Spleen (tissue), 11 donors: Measurements from ENCODE around the gene TTLL11. TPM values are rescaled to one million over a fixed set of nuclear protein-coding genes. Genes with fewer than 3 reads are reported as not detected.

Experiments used
- DNase-seq: peaks from one replicate; pipeline ENCODE4 v3.0.0-alpha.2; 2020
- H3K27ac ChIP-seq, 8 donors: fragments of 200-600 bp; sonication (generic) in 7 of 8; 1 replicate in 4 of 8; 2 replicates in 4 of 8; pipeline versions ENCODE4 v1.5.0 to v1.8.0; 2016 to 2021; ENCODE audit warnings: inconsistent platforms in 4 of 8, mild to moderate bottlenecking in 4 of 8, moderate library complexity in 1 of 8
- H3K27me3 ChIP-seq, 7 donors: fragments of 200-600 bp; sonication (generic) in 6 of 7; replicated peaks in 1 of 7; 1 replicate in 4 of 7; 2 replicates in 3 of 7; pipeline versions ENCODE4 v1.5.0 to v1.8.0; 2016 to 2021; ENCODE audit warnings: inconsistent platforms in 3 of 7, mild to moderate bottlenecking in 1 of 7
- H3K36me3 ChIP-seq, 6 donors: fragments of 200-600 bp; sonication (generic) in 5 of 6; 1 replicate in 4 of 6; 2 replicates in 2 of 6; pipeline versions ENCODE4 v1.5.0 to v1.8.0; 2016 to 2021; ENCODE audit warnings: inconsistent platforms in 2 of 6
- H3K4me1 ChIP-seq, 6 donors: fragments of 200-600 bp; sonication (generic) in 5 of 6; 1 replicate in 3 of 6; 2 replicates in 3 of 6; pipeline versions ENCODE4 v1.5.0 to v1.8.0; 2016 to 2021; ENCODE audit warnings: inconsistent platforms in 3 of 6
- H3K4me3 ChIP-seq, 8 donors: fragments of 200-600 bp; sonication (generic) in 7 of 8; 1 replicate in 4 of 8; 2 replicates in 4 of 8; pipeline versions ENCODE4 v1.5.0 to v1.8.0; 2016 to 2021; ENCODE audit warnings: inconsistent platforms in 4 of 8, mild to moderate bottlenecking in 4 of 8, moderate library complexity in 2 of 8
- H3K9me3 ChIP-seq, 8 donors: fragments of 200-600 bp; sonication (generic) in 7 of 8; 1 replicate in 4 of 8; 2 replicates in 4 of 8; pipeline versions ENCODE4 v1.5.0 to v1.8.0; 2016 to 2021; ENCODE audit warnings: inconsistent platforms in 4 of 8
- CTCF ChIP-seq, 11 experiments: fragments of 200-600 bp in 7 of 11; fragments of 450-650 bp in 4 of 11; sonication (generic) in 4 of 11; IDR thresholded peaks in 8 of 11; conservative IDR thresholded peaks in 3 of 11; 1 replicate in 7 of 11; 2 replicates in 4 of 11; pipeline versions ENCODE4 v1.4.0 to v1.8.0; 2016 to 2021; ENCODE audit warnings: antibody characterized with exemption in 11 of 11, inconsistent platforms in 4 of 11, mild to moderate bottlenecking in 1 of 11
- POLR2A ChIP-seq, 3 donors: fragments of 450-650 bp; IDR thresholded peaks; one replicate each; pipeline ENCODE4 v1.5.1; 2017; ENCODE audit warnings: antibody characterized with exemption in 3 of 3, mild to moderate bottlenecking in 1 of 3
- POLR2AphosphoS5 ChIP-seq, 3 donors: sonication (generic); formaldehyde crosslinking; IDR thresholded peaks; one replicate each; pipeline ENCODE4 v1.5.1; 2017; ENCODE audit warnings: antibody characterized with exemption in 3 of 3
- WGBS, 5 donors: extraction: QIAGEN DNeasy Blood & Tissue Kit in 3 of 5; methylation state at CpG; one replicate each; pipeline versions ENCODE4 v1.1.5 to v1.1.7; 2013 to 2018; 5-methylcytosine and 5-hydroxymethylcytosine counted together
- intact Hi-C: fragments of 100-400 bp; cut with DNase I; formaldehyde crosslinking; loops from one replicate; pipeline ENCODE4 v1.15.0; 2023; ENCODE audit warnings: low total_unique reads
- polyA plus RNA-seq, 3 donors: library from polyadenylated mRNA; stranded (reverse); fragments of 200-250 nt; gene quantifications; one replicate each; pipeline ENCODE4 v1.2.1, GENCODE V29; 2013
- total RNA-seq, 7 donors: library from RNA; depleted of rRNA in 3 of 7; stranded (reverse); fragments of >200 nt in 3 of 7; fragmentation: NEBNext Ultra II Directional in 4 of 7; extraction: Animal tissue kit (Norgen Biotek cat#: 25700) in 4 of 7; gene quantifications; one replicate each; pipeline versions ENCODE4 v1.1.0 to v1.2.1, GENCODE V29; 2016 to 2021
- donor health status: healthy with polysubstance abuse.
- donor health status: DM: no; HTN: no; CAD: no; lungs with moderate emphysema.
- donor health status: DM: no; HTN: no; CAD: no.
- donor health status: Bipolar disorder and iron deficiency.
- donor health status: healthy.
- donor health status: DM: no; HTN: no; CAD: no.
- donor health status: DM: yes; HTN: yes; CAD: no.

The TTLL11 gene
- total and polyA plus RNA-seq, 10 donors: 1.6 to 12.8 (median 7.3) TPM

DNA sequence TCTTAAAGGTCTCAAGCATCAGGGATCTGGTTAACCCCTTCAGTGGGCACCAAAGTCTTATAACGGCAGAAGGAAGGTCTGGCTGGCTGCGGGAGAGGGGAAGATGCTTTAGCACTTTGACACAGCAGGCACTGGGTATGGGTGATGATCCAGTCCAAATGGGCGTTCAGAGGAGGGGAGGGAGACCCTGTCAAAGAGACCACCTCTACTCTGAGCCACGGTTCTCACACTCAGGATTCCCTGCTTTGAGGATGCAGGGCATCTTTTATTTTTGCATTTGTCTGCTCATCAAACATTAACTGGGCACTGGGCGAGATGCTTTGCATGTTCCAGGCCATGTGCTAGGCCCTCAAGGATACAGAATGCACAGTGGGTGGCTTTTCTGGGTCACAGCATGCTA lies 237.6 kb downstream of the TTLL11 start:
- H3K36me3 ChIP-seq: no peaks in the 10 kb centered on the region
- intact Hi-C loops: no loop called here
- no peak for DNase-seq
- no peak for TF ChIP-seq CTCF (IDR thresholded peaks at IDR 0.05 in 8 of 11, conservative IDR thresholded peaks at IDR 0.05 in 3 of 11)
- TF ChIP-seq POLR2A (IDR thresholded peaks at IDR 0.05): no peak
- TF ChIP-seq POLR2AphosphoS5 (IDR thresholded peaks at IDR 0.05): no peak
- H3K4me1 ChIP-seq: peaks cover 0 to 27% (median 9%) of the 10 kb centered on the region in 6 donors
- WGBS, 5 donors: 80 to 92% (median 89%) methylated on average over 5 of the region's 5 CpGs
- no peaks in the 10 kb centered on the region for H3K27me3 ChIP-seq
- H3K27ac ChIP-seq: no peak overlapping the region
- H3K4me3 ChIP-seq: no peak overlapping the region
- H3K9me3 ChIP-seq: no peaks in the 10 kb centered on the region

DNA sequence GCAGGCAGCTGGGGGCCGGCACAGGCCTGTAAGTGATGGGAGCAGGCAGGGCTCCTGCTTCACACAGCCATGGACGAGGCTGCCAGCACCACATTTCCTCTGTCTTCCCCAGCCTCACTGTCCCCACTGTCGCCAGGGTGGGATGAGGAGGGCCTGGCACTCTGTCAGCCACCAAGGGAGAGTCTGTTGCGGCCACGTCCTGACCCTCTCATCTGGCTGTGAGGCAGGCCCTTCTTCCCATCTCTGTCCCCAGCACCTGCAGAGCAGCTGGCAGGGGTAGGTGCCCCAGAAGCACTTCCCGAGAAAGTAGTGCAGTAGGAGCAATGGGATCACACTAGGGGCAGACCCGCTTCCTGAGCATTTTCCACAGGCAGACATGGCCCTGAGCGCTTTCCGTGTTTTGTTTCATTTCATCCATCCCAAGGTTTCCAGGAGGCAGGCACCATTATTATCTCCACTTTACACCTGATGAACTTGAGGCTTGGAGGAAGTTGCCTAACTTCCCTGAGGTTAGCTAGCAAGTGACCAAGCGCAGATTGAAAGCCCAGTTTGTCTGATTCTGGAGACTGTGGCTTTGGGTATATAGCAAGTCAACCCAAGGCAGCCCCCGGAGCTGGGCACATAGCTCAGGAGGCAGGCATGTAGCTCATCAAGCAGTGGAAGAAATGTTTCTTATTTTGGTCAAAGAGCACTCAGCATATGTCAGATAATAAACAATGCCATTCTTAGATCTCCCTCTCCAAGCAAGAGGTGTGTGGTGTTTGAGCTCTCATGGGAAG lies 239.3 kb downstream of the TTLL11 start:
- Histone ChIP-seq H3K9me3 (peaks cover 0 to 10% (median 7%) of the 10 kb centered on the region in 8 donors), H3K27me3 (no peaks in the 10 kb centered on the region), H3K4me1 (peaks cover 0 to 27% (median 4%) of the 10 kb centered on the region in 6 donors), H3K27ac (peak overlapping the region in 7 of 8 donors; percentile 2 to 75 (median 65)), H3K36me3 (no peaks in the 10 kb centered on the region), H3K4me3 (no peak overlapping the region)
- intact Hi-C loops: no loop called here
- DNase-seq: no peak
- WGBS, 5 donors: 70 to 84% (median 76%) methylated on average over 10 to 11 of the region's 11 CpGs
- TF ChIP-seq POLR2AphosphoS5 (IDR thresholded peaks at IDR 0.05) (peak; percentile 8 to 69 (median 54)), POLR2A (IDR thresholded peaks at IDR 0.05) (no peak)

- no peak for DNase-seq
- H3K4me3 ChIP-seq: no peak overlapping the region
- intact Hi-C loops: no loop called here
- H3K9me3 ChIP-seq: peaks cover 0 to 19% (median 14%) of the 10 kb centered on the region in 8 donors
- no peaks in the 10 kb centered on the region for H3K36me3 ChIP-seq
- H3K27ac ChIP-seq: peak overlapping the region in 7 of 8 donors; percentile 26 to 75 (median 65)
- H3K27me3 ChIP-seq: no peaks in the 10 kb centered on the region
- peaks cover 0 to 27% (median 3%) of the 10 kb centered on the region in 6 donors for H3K4me1 ChIP-seq
- 79 to 88% (median 82%) methylated on average over 29 of the region's 29 CpGs for WGBS, 5 donors
- TF ChIP-seq POLR2AphosphoS5 (IDR thresholded peaks at IDR 0.05) (no peak), POLR2A (IDR thresholded peaks at IDR 0.05) (no peak), CTCF (IDR thresholded peaks at IDR 0.05 in 8 of 11, conservative IDR thresholded peaks at IDR 0.05 in 3 of 11) (no peak)
These were observed 240.2 kb downstream of the TTLL11 start for GRCh38 chr9:121852651-121853616.

GRCh38 chr9:121852241-121852640 lies 240.9 kb downstream of the TTLL11 start:
- WGBS, 5 donors: 83 to 90% (median 87%) methylated on average over 7 of the region's 7 CpGs
- Histone ChIP-seq H3K9me3 (peaks cover 0 to 23% (median 16%) of the 10 kb centered on the region in 8 donors), H3K4me3 (no peak overlapping the region), H3K4me1 (peaks cover 0 to 27% (median 3%) of the 10 kb centered on the region in 6 donors), H3K27me3 (no peaks in the 10 kb centered on the region), H3K36me3 (no peaks in the 10 kb centered on the region), H3K27ac (peak overlapping the region in 6 of 8 donors; percentile 26 to 75 (median 66))
- intact Hi-C loops: no loop called here
- no peak for TF ChIP-seq CTCF (IDR thresholded peaks at IDR 0.05 in 8 of 11, conservative IDR thresholded peaks at IDR 0.05 in 3 of 11)
- no peak for TF ChIP-seq POLR2A (IDR thresholded peaks at IDR 0.05)
- TF ChIP-seq POLR2AphosphoS5 (IDR thresholded peaks at IDR 0.05): no peak
- no peak for DNase-seq
